DOHH2 (cell line): ENCODE data around the gene ASCL1.

Experiments used
- H3F3A ChIP-seq: fragments of 200-600 bp; sonication (generic), shearing (Covaris generic); 2 replicates; pipeline ENCODE4 v1.6.0; 2016; ENCODE audit warnings: antibody characterized with exemption, mild to moderate bottlenecking; ENCODE audit not compliant: control insufficient read depth, insufficient read depth
- H3K27ac ChIP-seq: fragments of 200-600 bp; sonication (generic); 2 replicates; pipeline ENCODE4 v1.5.1; 2014; ENCODE audit warnings: low read depth, mild to moderate bottlenecking, low read length, moderate library complexity
- H3K27me3 ChIP-seq: fragments of 200-600 bp; sonication (generic); 2 replicates; pipeline ENCODE4 v1.6.1; 2014; ENCODE audit warnings: mild to moderate bottlenecking, low read length, mixed read lengths; ENCODE audit not compliant: control insufficient read depth
- H3K36me3 ChIP-seq: fragments of 200-600 bp; sonication (generic); 2 replicates; pipeline ENCODE4 v1.6.1; 2014; ENCODE audit warnings: mild to moderate bottlenecking, low read length, moderate library complexity, mixed read lengths; ENCODE audit not compliant: control insufficient read depth
- H3K4me1 ChIP-seq: fragments of 200-600 bp; sonication (generic); 2 replicates; pipeline ENCODE4 v1.6.1; 2014; ENCODE audit warnings: mild to moderate bottlenecking, low read length, mixed read lengths; ENCODE audit not compliant: control insufficient read depth
- H3K4me2 ChIP-seq: fragments of 200-600 bp; sonication (generic); 2 replicates; pipeline ENCODE4 v1.6.0; 2014; ENCODE audit warnings: mild to moderate bottlenecking, low read length, moderate library complexity
- H3K4me3 ChIP-seq: fragments of 200-600 bp; sonication (generic); 2 replicates; pipeline ENCODE4 v1.5.1; 2014; ENCODE audit warnings: mild to moderate bottlenecking, low read length, mixed read lengths
- H3K79me2 ChIP-seq: fragments of 200-600 bp; sonication (generic); 2 replicates; pipeline ENCODE4 v1.6.1; 2014; ENCODE audit warnings: mild to moderate bottlenecking, low read length, mixed read lengths; ENCODE audit not compliant: control insufficient read depth
- H3K9me2 ChIP-seq: fragments of 200-600 bp; sonication (generic); replicated peaks from 2 replicates; pipeline ENCODE4 v1.6.1; 2014; ENCODE audit warnings: mild to moderate bottlenecking, low read length, mixed read lengths; ENCODE audit not compliant: control insufficient read depth
- H3K9me3 ChIP-seq: fragments of 200-600 bp; sonication (generic); 2 replicates; pipeline ENCODE4 v1.6.1; 2014; ENCODE audit warnings: antibody characterized with exemption, low read length, mixed read lengths; ENCODE audit not compliant: control insufficient read depth, insufficient read depth
- H4K20me1 ChIP-seq: fragments of 200-600 bp; sonication (generic); 2 replicates; pipeline ENCODE4 v1.6.0; 2014; ENCODE audit warnings: low read depth, mild to moderate bottlenecking, antibody characterized with exemption, low read length, moderate library complexity; ENCODE audit not compliant: control insufficient read depth, insufficient read depth
- EZH2phosphoT487 ChIP-seq: fragments of 200-600 bp; sonication (generic); IDR thresholded peaks from 2 replicates; pipeline ENCODE4 v1.6.1; 2017; ENCODE audit warnings: borderline replicate concordance, mild to moderate bottlenecking, antibody characterized with exemption, low read length, moderate library complexity, mixed read lengths
- TF ChIP-seq, protein P1 (sequence below): fragments of 200-600 bp; sonication (generic); IDR thresholded peaks from one replicate; pipeline ENCODE4 v1.5.1; 2014; ENCODE audit warnings: antibody characterized with exemption, mild to moderate bottlenecking, low read depth, low read length; ENCODE audit not compliant: poor library complexity, severe bottlenecking

The ASCL1 gene

GRCh38 chr12:102977945-102978706, 20.7 kb downstream of the ASCL1 start:
- no peaks in the 10 kb centered on the region for H3K4me1 ChIP-seq
- no peaks in the 10 kb centered on the region for H3K79me2 ChIP-seq
- no peak overlapping the region for H3K27ac ChIP-seq
- H3K4me2 ChIP-seq: no peak overlapping the region
- no peaks in the 10 kb centered on the region for H3F3A ChIP-seq
- TF ChIP-seq EZH2phosphoT487: no peak
- TF ChIP-seq, protein P1, sequence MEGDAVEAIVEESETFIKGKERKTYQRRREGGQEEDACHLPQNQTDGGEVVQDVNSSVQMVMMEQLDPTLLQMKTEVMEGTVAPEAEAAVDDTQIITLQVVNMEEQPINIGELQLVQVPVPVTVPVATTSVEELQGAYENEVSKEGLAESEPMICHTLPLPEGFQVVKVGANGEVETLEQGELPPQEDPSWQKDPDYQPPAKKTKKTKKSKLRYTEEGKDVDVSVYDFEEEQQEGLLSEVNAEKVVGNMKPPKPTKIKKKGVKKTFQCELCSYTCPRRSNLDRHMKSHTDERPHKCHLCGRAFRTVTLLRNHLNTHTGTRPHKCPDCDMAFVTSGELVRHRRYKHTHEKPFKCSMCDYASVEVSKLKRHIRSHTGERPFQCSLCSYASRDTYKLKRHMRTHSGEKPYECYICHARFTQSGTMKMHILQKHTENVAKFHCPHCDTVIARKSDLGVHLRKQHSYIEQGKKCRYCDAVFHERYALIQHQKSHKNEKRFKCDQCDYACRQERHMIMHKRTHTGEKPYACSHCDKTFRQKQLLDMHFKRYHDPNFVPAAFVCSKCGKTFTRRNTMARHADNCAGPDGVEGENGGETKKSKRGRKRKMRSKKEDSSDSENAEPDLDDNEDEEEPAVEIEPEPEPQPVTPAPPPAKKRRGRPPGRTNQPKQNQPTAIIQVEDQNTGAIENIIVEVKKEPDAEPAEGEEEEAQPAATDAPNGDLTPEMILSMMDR: no peak
- no peaks in the 10 kb centered on the region for H3K36me3 ChIP-seq
- no peaks in the 10 kb centered on the region for H3K9me2 ChIP-seq
- no peaks in the 10 kb centered on the region for H4K20me1 ChIP-seq
- H3K27me3 ChIP-seq: no peaks in the 10 kb centered on the region
- H3K4me3 ChIP-seq: no peak overlapping the region
- H3K9me3 ChIP-seq: no peaks in the 10 kb centered on the region

GRCh38 chr12:102980350-102980749, 22.9 kb downstream of the ASCL1 start:
- no peaks in the 10 kb centered on the region for H3K27me3 ChIP-seq
- no peaks in the 10 kb centered on the region for H3K9me3 ChIP-seq
- no peak for TF ChIP-seq EZH2phosphoT487
- TF ChIP-seq, protein P1: no peak
- H4K20me1 ChIP-seq: no peaks in the 10 kb centered on the region
- H3K4me2 ChIP-seq: no peak overlapping the region
- no peaks in the 10 kb centered on the region for H3K9me2 ChIP-seq
- no peak overlapping the region for H3K4me3 ChIP-seq
- no peaks in the 10 kb centered on the region for H3K4me1 ChIP-seq
- H3K79me2 ChIP-seq: no peaks in the 10 kb centered on the region
- H3F3A ChIP-seq: no peaks in the 10 kb centered on the region
- H3K36me3 ChIP-seq: no peaks in the 10 kb centered on the region
- no peak overlapping the region for H3K27ac ChIP-seq

DNA sequence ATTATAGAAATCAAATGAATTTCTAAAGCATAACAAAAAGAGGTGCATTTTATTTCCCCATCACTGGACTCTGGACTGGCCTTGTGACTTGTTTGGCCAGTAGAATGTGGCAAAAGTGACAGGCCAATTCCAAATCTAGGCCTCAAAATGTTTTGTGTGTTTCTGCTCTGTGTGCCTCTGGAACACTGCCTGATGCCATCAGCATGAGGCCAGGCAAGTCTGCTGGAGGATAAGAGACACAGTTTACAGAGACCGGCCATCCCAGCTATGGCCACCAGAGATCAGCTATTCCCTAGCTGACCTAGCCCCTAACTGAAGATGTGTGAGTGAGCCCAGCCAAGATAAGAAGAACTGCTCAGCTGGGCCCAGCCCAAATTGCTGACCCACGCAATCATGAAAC, 32.9 kb downstream of the ASCL1 start:
- Histone ChIP-seq H4K20me1 (no peaks in the 10 kb centered on the region), H3K4me3 (no peak overlapping the region), H3K36me3 (no peaks in the 10 kb centered on the region), H3K4me1 (no peaks in the 10 kb centered on the region), H3K9me3 (no peaks in the 10 kb centered on the region), H3K9me2 (no peaks in the 10 kb centered on the region), H3K27ac (no peak overlapping the region), H3F3A (no peaks in the 10 kb centered on the region), H3K4me2 (no peak overlapping the region), H3K27me3 (no peaks in the 10 kb centered on the region), H3K79me2 (no peaks in the 10 kb centered on the region)
- TF ChIP-seq, protein P1: no peak
- TF ChIP-seq EZH2phosphoT487: no peak
